ENCODE results near the gene MAST4. TPM values are rescaled to one million over a fixed set of nuclear protein-coding genes. Genes with fewer than 3 reads are reported as not detected.

The MAST4 gene
- total and polyA plus RNA-seq, 2 of the 4 experiments (the other 2 are of a cell fraction), result 4.8 to 6.8 TPM

- TF ChIP-seq FOS (IDR thresholded peaks at IDR 0.05; ENCODE audit: low read depth, low read length) (no peak), USF2 (IDR thresholded peaks at IDR 0.05; ENCODE audit: low read depth, low read length) (no peak), ELK1 (IDR thresholded peaks at IDR 0.05; ENCODE audit: borderline replicate concordance, low read depth, low read length) (no peak), SMC3 (IDR thresholded peaks at IDR 0.05; ENCODE audit: low read depth, low read length) (no peak), MAFK (IDR thresholded peaks at IDR 0.05; ENCODE audit: low read depth, low read length) (peak; percentile 61), CEBPB (IDR thresholded peaks at IDR 0.05; ENCODE audit: low read depth, low read length) (no peak), RFX5 (IDR thresholded peaks at IDR 0.05; ENCODE audit: low read depth, low read length) (no peak)
- TF ChIP-seq, protein P1, sequence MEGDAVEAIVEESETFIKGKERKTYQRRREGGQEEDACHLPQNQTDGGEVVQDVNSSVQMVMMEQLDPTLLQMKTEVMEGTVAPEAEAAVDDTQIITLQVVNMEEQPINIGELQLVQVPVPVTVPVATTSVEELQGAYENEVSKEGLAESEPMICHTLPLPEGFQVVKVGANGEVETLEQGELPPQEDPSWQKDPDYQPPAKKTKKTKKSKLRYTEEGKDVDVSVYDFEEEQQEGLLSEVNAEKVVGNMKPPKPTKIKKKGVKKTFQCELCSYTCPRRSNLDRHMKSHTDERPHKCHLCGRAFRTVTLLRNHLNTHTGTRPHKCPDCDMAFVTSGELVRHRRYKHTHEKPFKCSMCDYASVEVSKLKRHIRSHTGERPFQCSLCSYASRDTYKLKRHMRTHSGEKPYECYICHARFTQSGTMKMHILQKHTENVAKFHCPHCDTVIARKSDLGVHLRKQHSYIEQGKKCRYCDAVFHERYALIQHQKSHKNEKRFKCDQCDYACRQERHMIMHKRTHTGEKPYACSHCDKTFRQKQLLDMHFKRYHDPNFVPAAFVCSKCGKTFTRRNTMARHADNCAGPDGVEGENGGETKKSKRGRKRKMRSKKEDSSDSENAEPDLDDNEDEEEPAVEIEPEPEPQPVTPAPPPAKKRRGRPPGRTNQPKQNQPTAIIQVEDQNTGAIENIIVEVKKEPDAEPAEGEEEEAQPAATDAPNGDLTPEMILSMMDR (conservative IDR thresholded peaks at IDR 0.05; ENCODE audit: low read depth, low read length), result no peak
- H3K56ac ChIP-seq (ENCODE audit: extremely low read depth, insufficient read depth, low read length), result no peak overlapping the region
- dilution Hi-C loops (cut with HindIII; ENCODE audit: low sequenced_read_pairs, unreplicated experiment), result no loop called here
- no peak for DNase-seq
- no peak overlapping the region for H3K23ac ChIP-seq (ENCODE audit: low read depth, low read length)
- no peak overlapping the region for H4K8ac ChIP-seq (ENCODE audit: low read depth in 2 of 2, low read length in 2 of 2)
- H3K4me1 ChIP-seq (ENCODE audit: control insufficient read depth, insufficient read depth, low read length), result no peaks in the 10 kb centered on the region
- ATAC-seq (ENCODE audit: low read depth), result no peak
- H2BK20ac ChIP-seq (ENCODE audit: low read depth, low read length), result no peak overlapping the region
- H2AFZ ChIP-seq (replicated peaks; ENCODE audit: low read length, poor library complexity), result no peak overlapping the region
- in situ Hi-C loops (cut with MboI; ENCODE audit: low sequenced_read_pairs), result no loop called here
- BruUV-seq (replicated peaks), result no TSS peak
- H3K9me1 ChIP-seq (ENCODE audit: insufficient read depth, low read length), result no peaks in the 10 kb centered on the region
- no peaks in the 10 kb centered on the region for H3K79me1 ChIP-seq (ENCODE audit: low read depth in 1 of 2, low read length in 2 of 2)
- ChIA-PET CTCF (no interaction called here), POLR2A (ENCODE audit: unreplicated experiment) (no interaction called here)
- no peak overlapping the region for H3K9ac ChIP-seq (ENCODE audit: low read depth, low read length)
- no peaks in the 10 kb centered on the region; the same call in 1 of the 2 replicates for H3K27me3 ChIP-seq (ENCODE audit: control insufficient read depth, insufficient read depth, low read length)
- no peak overlapping the region for H2BK120ac ChIP-seq (ENCODE audit: low read depth, low read length)
- no peak overlapping the region for H3K4me3 ChIP-seq (ENCODE audit: insufficient read depth, low read depth, low read length)
- H3K27ac ChIP-seq (ENCODE audit: insufficient read depth, low read length), result no peak overlapping the region
- H2BK5ac ChIP-seq (ENCODE audit: low read depth, low read length, poor library complexity, severe bottlenecking), result no peak overlapping the region
- H2BK15ac ChIP-seq (ENCODE audit: low read depth, low read length), result no peak overlapping the region
- H3K4ac ChIP-seq (ENCODE audit: low read depth, low read length), result no peak overlapping the region
- no peak overlapping the region for H2AK9ac ChIP-seq (replicated peaks; ENCODE audit: low read depth, low read length, poor library complexity)
- no peak overlapping the region for H2AK5ac ChIP-seq (ENCODE audit: low read depth, low read length)
- H3K4me2 ChIP-seq (ENCODE audit: low read depth, low read length), result no peak overlapping the region
- no peak overlapping the region for H3K14ac ChIP-seq (replicated peaks; ENCODE audit: low read depth, low read length)
- no peaks in the 10 kb centered on the region for H4K20me1 ChIP-seq (ENCODE audit: insufficient read depth, low read length)
- no peak overlapping the region for H4K5ac ChIP-seq (ENCODE audit: low read depth, low read length)
- H3K18ac ChIP-seq (ENCODE audit: low read depth, low read length), result no peak overlapping the region
- intact Hi-C loops (cut with micrococcal nuclease), result no loop called here
- H3K36me3 ChIP-seq (ENCODE audit: control insufficient read depth, insufficient read depth, low read length), result no peaks in the 10 kb centered on the region
- H3K9me3 ChIP-seq (ENCODE audit: control insufficient read depth, insufficient read depth, low read length), result no peaks in the 10 kb centered on the region
- H4K91ac ChIP-seq (ENCODE audit: insufficient read depth, low read depth, low read length), result no peak overlapping the region
These were observed 327.7 kb downstream of the MAST4 start for GRCh38 chr5:66923922-66924321.

All from IMR-90 (cell line).